PC-9 (cell line): ENCODE results near the gene DYNC2H1. TPM values are rescaled to one million over a fixed set of nuclear protein-coding genes. Genes with fewer than 3 reads are reported as not detected.

Experiments used
- BruUV-seq: library from RNA; stranded (reverse); fragments of 400-500 nt; replicated peaks from 2 replicates; lab custom pipeline; 2021; lab: Mats Ljungman, UMichigan
- CTCF ChIA-PET: fragments of 300-600 bp; sonication (Branson Sonifier 250); formaldehyde crosslinking; loops from one replicate; lab custom pipeline; 2022; ENCODE audit warnings: antibody characterized with exemption; lab: Charles Lee
- POLR2A ChIA-PET: fragments of 300-600 bp; sonication (Branson Sonifier 250); formaldehyde crosslinking; loops from one replicate; lab custom pipeline; 2022; ENCODE audit warnings: antibody characterized with exemption; ENCODE audit not compliant: unreplicated experiment; lab: Charles Lee
- DNase-seq, 2 experiments: peaks; one replicate each; pipeline versions ENCODE4 v3.0.0 to v3.0.0-alpha.2; 2015 to 2022; ENCODE audit warnings: mixed read lengths in 1 of 2
- H2AFZ ChIP-seq: fragments of 200-600 bp; sonication (generic); 2 replicates; pipeline ENCODE4 v1.8.1; 2017; ENCODE audit warnings: antibody characterized with exemption
- H3F3A ChIP-seq: fragments of 200-600 bp; sonication (generic); 2 replicates; pipeline ENCODE4 v1.8.1; 2017; ENCODE audit warnings: antibody characterized with exemption, mild to moderate bottlenecking, low read depth; ENCODE audit not compliant: insufficient read depth
- H3K27ac ChIP-seq: fragments of 200-600 bp; sonication (generic); 2 replicates; pipeline ENCODE4 v1.6.1; 2016; ENCODE audit warnings: mixed run types
- H3K27me3 ChIP-seq: fragments of 200-600 bp; sonication (generic); 2 replicates; pipeline ENCODE4 v1.6.1; 2016; ENCODE audit warnings: low read depth, mixed run types; ENCODE audit not compliant: insufficient read depth
- H3K36me3 ChIP-seq: fragments of 200-600 bp; sonication (generic); 2 replicates; pipeline ENCODE4 v1.6.1; 2016; ENCODE audit warnings: low read depth, mixed run types
- H3K4me1 ChIP-seq: fragments of 200-600 bp; sonication (generic); replicated peaks from 2 replicates; pipeline ENCODE4 v1.6.1; 2016; ENCODE audit warnings: mixed run types; ENCODE audit not compliant: insufficient read depth
- H3K4me2 ChIP-seq: fragments of 200-600 bp; sonication (generic); 2 replicates; pipeline ENCODE4 v1.6.1; 2017; ENCODE audit warnings: mixed run types
- H3K4me3 ChIP-seq: fragments of 200-600 bp; sonication (generic); 2 replicates; pipeline ENCODE4 v1.6.1; 2016; ENCODE audit warnings: mixed run types
- H3K79me2 ChIP-seq: fragments of 200-600 bp; sonication (generic); 2 replicates; pipeline ENCODE4 v1.6.1; 2017; ENCODE audit warnings: low read depth, mixed run types
- H3K9me2 ChIP-seq: fragments of 200-600 bp; sonication (generic); 2 replicates; pipeline ENCODE4 v1.8.1; 2017; ENCODE audit warnings: mild to moderate bottlenecking; ENCODE audit not compliant: insufficient read depth
- H3K9me3 ChIP-seq: fragments of 200-600 bp; sonication (generic); 2 replicates; pipeline ENCODE4 v1.8.1; 2016; ENCODE audit warnings: low read depth; ENCODE audit not compliant: insufficient read depth
- H4K20me1 ChIP-seq: fragments of 200-600 bp; sonication (generic); 2 replicates; pipeline ENCODE4 v1.8.1; 2017; ENCODE audit not compliant: insufficient read depth
- CTCF ChIP-seq: fragments of 200-600 bp; sonication (generic); conservative IDR thresholded peaks from 2 replicates; pipeline ENCODE4 v1.6.1; 2017; ENCODE audit warnings: mixed run types, antibody characterized with exemption, mild to moderate bottlenecking, moderate library complexity
- EZH2 ChIP-seq: fragments of 200-600 bp; sonication (generic); IDR thresholded peaks from 2 replicates; pipeline ENCODE4 v1.8.0; 2017; ENCODE audit warnings: antibody characterized with exemption, low read depth
- intact Hi-C: fragments of 100-400 bp; cut with micrococcal nuclease; formaldehyde crosslinking; loops from one replicate; pipeline ENCODE4 v1.10.0; 2022; ENCODE audit not compliant: unreplicated experiment
- total RNA-seq: library from RNA; stranded (reverse); gene quantifications from 2 replicates; pipeline ENCODE4 v1.2.3, GENCODE V29; 2021

DYNC2H1 gene
- total RNA-seq, 1 experiment from 2014 or later, result 12.2 TPM

GRCh38 chr11:103384652-103385051 lies 275.4 kb downstream of the DYNC2H1 start:
- Histone ChIP-seq H3K9me2 (peaks cover 3% of the 10 kb centered on the region; the same call in 1 of the 2 replicates), H4K20me1 (no peaks in the 10 kb centered on the region), H3K27me3 (no peaks in the 10 kb centered on the region), H3K79me2 (no peaks in the 10 kb centered on the region), H3K27ac (no peak overlapping the region), H3K9me3 (no peaks in the 10 kb centered on the region), H3K4me2 (no peak overlapping the region), H3K4me1 (no peaks in the 10 kb centered on the region), H3K36me3 (no peaks in the 10 kb centered on the region), H3K4me3 (no peak overlapping the region), H2AFZ (no peak overlapping the region), H3F3A (no peaks in the 10 kb centered on the region)
- DNase-seq, result no peak
- TF ChIP-seq EZH2 (no peak), CTCF (no peak)
- no TSS peak for BruUV-seq
- POLR2A ChIA-PET, result no interaction called here
- CTCF ChIA-PET, result no interaction called here
- intact Hi-C loops, result no loop called here

GRCh38 chr11:103395612-103396011 lies 286.4 kb downstream of the DYNC2H1 start:
- H2AFZ ChIP-seq, result no peak overlapping the region

GRCh38 chr11:103396237-103396636 lies 287.0 kb downstream of the DYNC2H1 start:
- H2AFZ ChIP-seq, result no peak overlapping the region
- no peaks in the 10 kb centered on the region for H3K36me3 ChIP-seq
- BruUV-seq, result no TSS peak
- H3K9me3 ChIP-seq, result peaks cover 6% of the 10 kb centered on the region; the same call in 1 of the 2 replicates
- H3K4me1 ChIP-seq, result peaks cover 3% of the 10 kb centered on the region
- no peaks in the 10 kb centered on the region for H3F3A ChIP-seq
- TF ChIP-seq EZH2, result no peak
- no peak for TF ChIP-seq CTCF
- no peak for DNase-seq
- intact Hi-C loops, result no loop called here
- no peak overlapping the region for H3K4me2 ChIP-seq
- H3K4me3 ChIP-seq, result no peak overlapping the region
- H4K20me1 ChIP-seq, result no peaks in the 10 kb centered on the region
- CTCF ChIA-PET, result no interaction called here
- no peaks in the 10 kb centered on the region for H3K79me2 ChIP-seq
- POLR2A ChIA-PET, result no interaction called here
- H3K27me3 ChIP-seq, result no peaks in the 10 kb centered on the region
- H3K9me2 ChIP-seq, result no peaks in the 10 kb centered on the region
- H3K27ac ChIP-seq, result no peak overlapping the region

More at GRCh38 chr11:103395612-103396011, 286.4 kb downstream of the DYNC2H1 start:
- no peaks in the 10 kb centered on the region for H3K36me3 ChIP-seq
- POLR2A ChIA-PET, result no interaction called here
- CTCF ChIA-PET, result no interaction called here
- H3K4me3 ChIP-seq, result no peak overlapping the region
- no peak for DNase-seq
- no peaks in the 10 kb centered on the region for H3K27me3 ChIP-seq
- peaks cover 6% of the 10 kb centered on the region; the same call in 1 of the 2 replicates for H3K9me3 ChIP-seq
- H3F3A ChIP-seq, result no peaks in the 10 kb centered on the region
- H3K4me1 ChIP-seq, result peaks cover 3% of the 10 kb centered on the region
- no peak overlapping the region for H3K27ac ChIP-seq
- H4K20me1 ChIP-seq, result no peaks in the 10 kb centered on the region
- intact Hi-C loops, result no loop called here
- BruUV-seq, result no TSS peak
- H3K4me2 ChIP-seq, result no peak overlapping the region
- TF ChIP-seq EZH2, result no peak
- no peak for TF ChIP-seq CTCF
- no peaks in the 10 kb centered on the region for H3K79me2 ChIP-seq
- H3K9me2 ChIP-seq, result no peaks in the 10 kb centered on the region
